ENCODE results near the gene BRWD1. TPM values are rescaled to one million over a fixed set of nuclear protein-coding genes. Genes with fewer than 3 reads are reported as not detected.

Gene BRWD1
- total RNA-seq, 2 experiments from 2014 or later = 53.2 to 61.7 TPM

- H3K9me3 ChIP-seq (ENCODE audit: low read length) = no peaks in the 10 kb centered on the region
- POLR2A ChIA-PET = interaction anchor here (0.5 to 0.6 kb wide), 2 partner anchors 69 to 637 kb away, joined by 3 read pairs; no protein-coding TSS in a partner anchor
- CTCF ChIA-PET (ENCODE audit: unreplicated experiment) = no interaction called here
These were observed 163.1 kb downstream of the BRWD1 start for GRCh38 chr21:39150316-39150715.

GRCh38 chr21:39149882-39150281, 163.6 kb downstream of the BRWD1 start:
- no peak for DNase-seq (ENCODE audit: low spot score)
- TF ChIP-seq EZH2phosphoT487 (IDR thresholded peaks at IDR 0.05; ENCODE audit: borderline replicate concordance, low read depth, low read length) = no peak
- TF ChIP-seq CTCF (conservative IDR thresholded peaks at IDR 0.05; ENCODE audit: low read length) = no peak
- POLR2A ChIA-PET = no interaction called here
- intact Hi-C loops (cut with micrococcal nuclease; ENCODE audit: unreplicated experiment) = no loop called here
- H3K4me3 ChIP-seq (ENCODE audit: low read depth, low read length, poor library complexity, severe bottlenecking) = no peak overlapping the region
- CTCF ChIA-PET (ENCODE audit: unreplicated experiment) = no interaction called here
- no peak overlapping the region for H3K4me2 ChIP-seq (ENCODE audit: low read length)
- no peaks in the 10 kb centered on the region for H3K9me2 ChIP-seq (ENCODE audit: insufficient read depth, low read length)
- no peak overlapping the region for H3K27ac ChIP-seq (ENCODE audit: low read depth, low read length, poor library complexity, severe bottlenecking)
- BruUV-seq (replicated peaks) = no TSS peak
- H3K4me1 ChIP-seq (ENCODE audit: insufficient read depth, low read length, poor library complexity, severe bottlenecking) = no peaks in the 10 kb centered on the region
- H2AFZ ChIP-seq (ENCODE audit: low read length) = no peak overlapping the region
- no peaks in the 10 kb centered on the region for H4K20me1 ChIP-seq (ENCODE audit: insufficient read depth, low read length)
- H3K9me3 ChIP-seq (ENCODE audit: low read length) = peaks cover 2% of the 10 kb centered on the region; the same call in 1 of the 2 replicates
- no peaks in the 10 kb centered on the region for H3K36me3 ChIP-seq (ENCODE audit: insufficient read depth, low read length)
- H3K79me2 ChIP-seq (ENCODE audit: insufficient read depth, low read depth, low read length) = no peaks in the 10 kb centered on the region

More at GRCh38 chr21:39150316-39150715, 163.1 kb downstream of the BRWD1 start:
- no peak for DNase-seq (ENCODE audit: low spot score)
- Histone ChIP-seq H3K4me1 (ENCODE audit: insufficient read depth, low read length, poor library complexity, severe bottlenecking) (no peaks in the 10 kb centered on the region), H3K9me2 (ENCODE audit: insufficient read depth, low read length) (no peaks in the 10 kb centered on the region), H2AFZ (ENCODE audit: low read length) (no peak overlapping the region), H4K20me1 (ENCODE audit: insufficient read depth, low read length) (no peaks in the 10 kb centered on the region), H3K36me3 (ENCODE audit: insufficient read depth, low read length) (no peaks in the 10 kb centered on the region), H3K4me2 (ENCODE audit: low read length) (no peak overlapping the region), H3K4me3 (ENCODE audit: low read depth, low read length, poor library complexity, severe bottlenecking) (no peak overlapping the region), H3K27ac (ENCODE audit: low read depth, low read length, poor library complexity, severe bottlenecking) (no peak overlapping the region), H3K79me2 (ENCODE audit: insufficient read depth, low read depth, low read length) (no peaks in the 10 kb centered on the region)
- no peak for TF ChIP-seq EZH2phosphoT487 (IDR thresholded peaks at IDR 0.05; ENCODE audit: borderline replicate concordance, low read depth, low read length)
- no peak for TF ChIP-seq CTCF (conservative IDR thresholded peaks at IDR 0.05; ENCODE audit: low read length)
- intact Hi-C loops (cut with micrococcal nuclease; ENCODE audit: unreplicated experiment) = no loop called here
- no TSS peak for BruUV-seq (replicated peaks)

GRCh38 chr21:39148975-39149374, 164.5 kb downstream of the BRWD1 start:
- H3K4me2 ChIP-seq (ENCODE audit: low read length) = no peak overlapping the region
- no TSS peak for BruUV-seq (replicated peaks)
- no peaks in the 10 kb centered on the region for H3K79me2 ChIP-seq (ENCODE audit: insufficient read depth, low read depth, low read length)
- intact Hi-C loops (cut with micrococcal nuclease; ENCODE audit: unreplicated experiment) = no loop called here
- H3K27ac ChIP-seq (ENCODE audit: low read depth, low read length, poor library complexity, severe bottlenecking) = no peak overlapping the region
- no peaks in the 10 kb centered on the region for H3K4me1 ChIP-seq (ENCODE audit: insufficient read depth, low read length, poor library complexity, severe bottlenecking)
- peaks cover 11% of the 10 kb centered on the region; the same call in 1 of the 2 replicates for H3K9me3 ChIP-seq (ENCODE audit: low read length)
- ChIA-PET CTCF (ENCODE audit: unreplicated experiment) (no interaction called here), POLR2A (no interaction called here)
- no peak for DNase-seq (ENCODE audit: low spot score)
- H2AFZ ChIP-seq (ENCODE audit: low read length) = no peak overlapping the region
- no peaks in the 10 kb centered on the region for H3K9me2 ChIP-seq (ENCODE audit: insufficient read depth, low read length)
- H3K36me3 ChIP-seq (ENCODE audit: insufficient read depth, low read length) = no peaks in the 10 kb centered on the region; the same call in 1 of the 2 replicates
- no peaks in the 10 kb centered on the region for H4K20me1 ChIP-seq (ENCODE audit: insufficient read depth, low read length)
- no peak overlapping the region for H3K4me3 ChIP-seq (ENCODE audit: low read depth, low read length, poor library complexity, severe bottlenecking)
- TF ChIP-seq CTCF (conservative IDR thresholded peaks at IDR 0.05; ENCODE audit: low read length) (no peak), EZH2phosphoT487 (IDR thresholded peaks at IDR 0.05; ENCODE audit: borderline replicate concordance, low read depth, low read length) (no peak)
